ENCODE data around the gene MKLN1.

MKLN1 gene

DNA sequence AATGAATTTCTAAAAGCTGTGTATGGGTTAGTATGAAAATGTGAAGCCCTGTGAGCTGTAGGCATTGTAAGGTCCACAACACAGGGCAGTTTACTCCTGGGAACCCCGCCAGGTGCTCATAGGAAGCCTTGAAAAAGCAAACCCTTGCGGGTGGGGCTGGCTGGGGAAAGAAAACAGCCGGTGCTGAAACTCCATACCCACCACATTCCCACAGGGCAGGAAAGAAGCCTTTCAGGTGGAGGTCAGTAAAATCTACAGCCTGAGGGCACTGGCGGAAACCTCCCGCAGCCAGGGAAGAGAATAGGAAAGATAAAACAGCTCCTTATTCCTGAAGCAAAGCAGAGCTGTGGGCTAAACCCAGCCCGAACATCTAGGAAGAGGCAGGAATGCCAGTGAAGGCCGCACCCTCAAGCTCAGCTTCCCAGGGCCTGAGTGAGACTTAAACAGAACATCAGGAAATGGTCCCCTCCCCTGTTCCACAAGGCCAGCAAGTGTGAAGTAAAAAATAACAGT, 194.0 kb downstream of the MKLN1 start:
- DNase-seq (ENCODE audit: extremely low spot score): no peak
- POLR2A ChIA-PET: no interaction called here
- TF ChIP-seq, protein P1, sequence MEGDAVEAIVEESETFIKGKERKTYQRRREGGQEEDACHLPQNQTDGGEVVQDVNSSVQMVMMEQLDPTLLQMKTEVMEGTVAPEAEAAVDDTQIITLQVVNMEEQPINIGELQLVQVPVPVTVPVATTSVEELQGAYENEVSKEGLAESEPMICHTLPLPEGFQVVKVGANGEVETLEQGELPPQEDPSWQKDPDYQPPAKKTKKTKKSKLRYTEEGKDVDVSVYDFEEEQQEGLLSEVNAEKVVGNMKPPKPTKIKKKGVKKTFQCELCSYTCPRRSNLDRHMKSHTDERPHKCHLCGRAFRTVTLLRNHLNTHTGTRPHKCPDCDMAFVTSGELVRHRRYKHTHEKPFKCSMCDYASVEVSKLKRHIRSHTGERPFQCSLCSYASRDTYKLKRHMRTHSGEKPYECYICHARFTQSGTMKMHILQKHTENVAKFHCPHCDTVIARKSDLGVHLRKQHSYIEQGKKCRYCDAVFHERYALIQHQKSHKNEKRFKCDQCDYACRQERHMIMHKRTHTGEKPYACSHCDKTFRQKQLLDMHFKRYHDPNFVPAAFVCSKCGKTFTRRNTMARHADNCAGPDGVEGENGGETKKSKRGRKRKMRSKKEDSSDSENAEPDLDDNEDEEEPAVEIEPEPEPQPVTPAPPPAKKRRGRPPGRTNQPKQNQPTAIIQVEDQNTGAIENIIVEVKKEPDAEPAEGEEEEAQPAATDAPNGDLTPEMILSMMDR (IDR thresholded peaks at IDR 0.05; ENCODE audit: control extremely low read depth, extremely low read depth, low read depth, missing control alignments): no peak
- CTCF ChIA-PET: interaction anchor here (1.5 to 4.0 kb wide), 4 partner anchors 8 to 625 kb away, joined by 4 to 36 read pairs (median 12); no protein-coding TSS in a partner anchor

DNA sequence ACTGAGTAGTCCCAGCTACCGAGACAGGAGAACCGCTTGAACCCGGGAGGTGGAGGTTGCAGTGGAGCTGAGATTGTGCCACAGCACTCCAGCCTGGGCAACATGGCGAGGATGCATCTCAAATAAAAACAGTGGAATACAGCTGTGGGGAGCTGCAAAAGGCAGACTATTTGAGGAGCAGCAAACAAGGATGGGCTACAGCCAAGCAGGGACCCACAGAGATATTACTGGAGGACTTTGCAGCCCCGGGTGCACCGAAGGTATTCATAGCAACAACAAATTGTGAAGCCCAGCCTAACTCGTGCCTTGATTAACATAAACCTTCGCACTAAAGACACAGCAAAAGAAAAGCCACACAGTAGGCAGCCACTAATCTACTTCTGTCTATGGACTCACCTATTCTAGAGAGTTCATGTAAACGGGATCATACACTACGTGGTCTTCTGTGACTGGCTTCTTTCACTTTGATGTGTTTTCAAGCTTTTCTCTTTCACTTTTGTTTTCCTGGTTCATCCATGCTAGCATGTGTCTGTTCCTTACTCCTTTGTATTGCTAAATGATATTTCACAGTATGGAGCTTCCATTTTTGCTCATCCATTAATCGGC, 194.8 kb downstream of the MKLN1 start:
- TF ChIP-seq, protein P1 (IDR thresholded peaks at IDR 0.05; ENCODE audit: control extremely low read depth, extremely low read depth, low read depth, missing control alignments): no peak
- no peak for DNase-seq (ENCODE audit: extremely low spot score)
- ChIA-PET CTCF (interaction anchor here (1.1 to 4.0 kb wide), 5 partner anchors 9 to 625 kb away, joined by 3 to 36 read pairs (median 4); no protein-coding TSS in a partner anchor), POLR2A (no interaction called here)

DNA sequence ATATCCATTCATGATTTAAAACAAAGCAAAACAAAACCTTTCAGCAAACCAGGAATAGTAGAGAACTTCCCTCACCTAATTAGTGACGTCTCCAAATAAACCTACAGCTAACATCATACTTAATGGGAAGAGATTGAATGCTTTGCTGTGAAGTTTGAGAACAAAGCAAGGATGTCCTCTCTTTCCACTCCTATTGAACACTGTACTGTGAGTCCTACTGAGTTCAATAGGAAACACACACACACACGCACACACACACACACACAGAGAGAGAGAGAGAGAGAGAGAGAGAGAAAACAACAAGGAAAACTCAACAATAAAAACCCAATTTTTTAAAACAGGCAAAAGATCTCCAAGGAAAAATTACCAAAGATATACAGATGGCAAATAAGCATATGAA, 196.4 kb downstream of the MKLN1 start:
- ChIA-PET CTCF (interaction anchor here (1.0 to 4.0 kb wide), 2 partner anchors 11 to 17 kb away, joined by 3 to 36 read pairs; no protein-coding TSS in a partner anchor), POLR2A (no interaction called here)
- no peak for DNase-seq (ENCODE audit: extremely low spot score)
- TF ChIP-seq, protein P1 (IDR thresholded peaks at IDR 0.05; ENCODE audit: control extremely low read depth, extremely low read depth, low read depth, missing control alignments): no peak

DNA sequence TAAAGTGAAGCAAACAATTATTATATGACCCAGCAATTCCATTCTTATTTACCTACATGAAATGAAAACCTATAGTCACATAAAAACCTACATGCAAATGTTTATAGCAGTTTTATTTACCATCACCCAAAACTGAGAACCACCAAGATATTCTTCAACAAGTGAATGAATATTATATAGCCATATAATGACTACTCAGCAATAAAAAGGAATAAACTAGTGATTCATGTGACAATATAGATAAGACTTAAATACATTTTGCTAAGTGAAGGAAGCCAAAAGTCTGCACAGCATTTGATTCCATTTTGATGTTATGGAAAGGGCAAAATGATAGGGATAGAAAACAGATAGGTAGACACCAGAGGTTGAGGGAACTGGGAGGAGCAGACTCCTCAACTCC, 197.0 kb downstream of the MKLN1 start:
- POLR2A ChIA-PET: no interaction called here
- TF ChIP-seq, protein P1 (IDR thresholded peaks at IDR 0.05; ENCODE audit: control extremely low read depth, extremely low read depth, low read depth, missing control alignments): no peak
- CTCF ChIA-PET: interaction anchor here (1.0 to 4.0 kb wide), 2 partner anchors 11 to 18 kb away, joined by 3 to 36 read pairs; no protein-coding TSS in a partner anchor
- no peak for DNase-seq (ENCODE audit: extremely low spot score)

DNA sequence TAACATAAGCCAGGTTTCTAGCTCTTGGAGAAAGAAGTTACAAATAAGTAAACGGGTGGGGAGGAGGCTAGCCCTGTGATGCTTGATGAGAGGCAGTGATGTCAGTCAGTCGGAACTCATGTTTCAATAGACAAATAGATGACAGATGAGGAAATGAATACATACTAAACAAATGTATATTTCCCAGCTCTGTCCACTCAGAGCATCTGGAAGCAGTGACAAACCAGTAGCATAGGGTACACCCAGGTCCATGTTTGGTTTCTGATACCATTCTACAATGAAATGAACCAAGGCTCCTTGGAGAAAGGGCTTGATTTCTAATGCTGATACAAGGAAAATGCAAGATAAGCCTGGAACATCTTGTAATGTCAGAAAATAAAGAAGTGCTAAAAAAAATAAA, 198.1 kb downstream of the MKLN1 start:
- TF ChIP-seq, protein P1 (IDR thresholded peaks at IDR 0.05; ENCODE audit: control extremely low read depth, extremely low read depth, low read depth, missing control alignments): no peak
- DNase-seq (ENCODE audit: extremely low spot score): no peak
- POLR2A ChIA-PET: no interaction called here
- CTCF ChIA-PET: interaction anchor here (1.0 to 1.6 kb wide), 2 partner anchors 13 to 17 kb away, joined by 3 to 4 read pairs; no protein-coding TSS in a partner anchor

DNA sequence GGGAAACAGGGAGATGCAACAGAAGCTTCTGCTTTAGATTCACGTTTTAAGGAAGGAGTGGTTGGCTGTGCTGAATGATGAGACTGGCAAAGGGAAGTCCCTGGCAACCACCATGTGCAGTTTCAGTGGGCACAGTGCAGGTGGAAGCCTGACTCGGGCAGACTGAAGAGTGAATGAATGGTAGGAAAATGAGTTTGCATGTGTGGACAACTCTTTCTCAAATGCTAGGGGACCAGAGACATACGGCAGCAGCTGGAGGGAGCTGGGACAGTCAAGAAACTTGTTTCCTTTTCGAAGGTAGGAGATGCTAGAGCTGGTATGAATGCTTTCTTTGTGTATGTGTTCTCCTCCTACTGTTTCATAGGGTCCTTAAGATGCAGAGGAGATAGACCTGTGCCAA, 199.8 kb downstream of the MKLN1 start:
- POLR2A ChIA-PET: no interaction called here
- TF ChIP-seq, protein P1 (IDR thresholded peaks at IDR 0.05; ENCODE audit: control extremely low read depth, extremely low read depth, low read depth, missing control alignments): no peak
- DNase-seq (ENCODE audit: extremely low spot score): no peak
- CTCF ChIA-PET: interaction anchor here (2.7 kb wide), 1 partner anchor 14 kb away, joined by 8 read pairs; no protein-coding TSS in a partner anchor

Measured in GM10248 (cell line).